Vagina (tissue), 2 donors: ENCODE data around the gene CTSA. TPM values are rescaled to one million over a fixed set of nuclear protein-coding genes. Genes with fewer than 3 reads are reported as not detected.

Experiments used
- DNase-seq, 2 donors: peaks; one replicate each; pipeline ENCODE4 v3.0.0-alpha.2; 2017; ENCODE audit errors: extremely low spot score in 2 of 2
- H3K27ac ChIP-seq: fragments of 200-600 bp; sonication (generic); one replicate; pipeline ENCODE4 v1.5.1; 2019
- H3K27me3 ChIP-seq: fragments of 200-600 bp; sonication (generic); one replicate; pipeline ENCODE4 v1.5.1; 2019
- H3K36me3 ChIP-seq, 2 donors: fragments of 200-600 bp; sonication (generic); one replicate each; pipeline ENCODE4 v1.5.1; 2017 to 2019
- H3K4me1 ChIP-seq: fragments of 200-600 bp; sonication (generic); one replicate; pipeline ENCODE4 v1.5.1; 2019
- H3K4me3 ChIP-seq, 2 donors: fragments of 200-600 bp; sonication (generic); 1 replicate in 1 of 2; 2 replicates in 1 of 2; pipeline ENCODE4 v1.5.1; 2016 to 2019
- H3K9me3 ChIP-seq: fragments of 200-600 bp; sonication (generic); one replicate; pipeline ENCODE4 v1.5.1; 2019
- POLR2A ChIP-seq, 2 donors: fragments of 450-650 bp; IDR thresholded peaks; one replicate each; pipeline ENCODE4 v1.6.1; 2017; ENCODE audit warnings: antibody characterized with exemption in 2 of 2, mild to moderate bottlenecking in 2 of 2, moderate library complexity in 2 of 2
- POLR2AphosphoS5 ChIP-seq, 2 donors: sonication (generic); formaldehyde crosslinking; IDR thresholded peaks; one replicate each; pipeline ENCODE4 v1.9.0; 2017; ENCODE audit warnings: antibody characterized with exemption in 2 of 2, mild to moderate bottlenecking in 2 of 2, low read depth in 1 of 2; ENCODE audit not compliant: insufficient read depth in 1 of 2
- intact Hi-C: fragments of 100-400 bp; cut with DNase I; formaldehyde crosslinking; loops from one replicate; pipeline ENCODE4 v1.15.1; 2023
- total RNA-seq: library from RNA; depleted of rRNA; stranded (reverse); fragments of >200 nt; gene quantifications from one replicate; pipeline ENCODE4 v1.2.3, GENCODE V29; 2016
- TF ChIP-seq, protein P1 (sequence below), 3 experiments: fragments of 450-650 bp in 2 of 3; fragments of 200-600 bp in 1 of 3; sonication (generic) in 1 of 3; IDR thresholded peaks; one replicate each; pipeline ENCODE4 v1.5.1; 2017 to 2019; ENCODE audit warnings: antibody characterized with exemption in 3 of 3, mild to moderate bottlenecking in 2 of 3, moderate library complexity in 2 of 3

CTSA gene
- total RNA-seq, 1 donor from 2014 or later: 114 TPM

DNA sequence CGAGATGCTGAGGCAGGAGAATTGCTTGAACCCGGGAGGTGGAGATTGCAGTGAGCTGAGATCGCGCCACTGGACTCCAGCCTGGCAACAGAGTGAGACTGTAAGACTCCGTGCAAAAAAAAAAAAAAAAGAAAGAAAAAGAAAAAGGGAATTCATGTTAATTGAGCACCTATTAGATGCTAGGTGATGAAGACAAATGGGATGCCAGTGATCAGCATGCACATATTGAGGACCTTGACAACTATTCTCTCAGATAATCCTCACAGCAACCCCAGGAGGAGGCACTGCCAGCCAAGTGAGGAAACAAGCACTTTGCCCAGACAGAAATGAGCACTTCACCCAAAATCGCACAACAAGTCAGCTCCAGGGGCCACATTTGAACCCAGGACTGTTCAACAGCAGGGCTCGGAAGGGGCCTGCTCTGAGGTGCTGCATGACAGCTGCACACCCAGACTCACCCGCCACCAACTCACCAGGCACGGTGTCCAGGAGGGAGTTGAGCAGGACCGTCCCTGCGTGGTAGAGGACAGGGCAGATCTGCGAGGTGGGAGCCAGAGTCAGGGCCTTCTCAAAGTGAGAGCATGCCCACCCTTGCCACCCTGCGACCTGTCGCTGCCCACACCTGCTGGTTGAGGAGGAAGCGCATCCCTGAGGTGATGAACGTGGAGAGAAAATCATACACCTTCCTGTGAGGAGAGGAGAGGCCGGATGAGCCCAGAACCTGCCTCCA is 16.2 kb downstream of the CTSA start:
- TF ChIP-seq POLR2AphosphoS5 (IDR thresholded peaks at IDR 0.05; ENCODE audit: insufficient read depth in 1 of 2, low read depth in 1 of 2) (no peak), POLR2A (IDR thresholded peaks at IDR 0.05) (no peak)
- TF ChIP-seq, protein P1, sequence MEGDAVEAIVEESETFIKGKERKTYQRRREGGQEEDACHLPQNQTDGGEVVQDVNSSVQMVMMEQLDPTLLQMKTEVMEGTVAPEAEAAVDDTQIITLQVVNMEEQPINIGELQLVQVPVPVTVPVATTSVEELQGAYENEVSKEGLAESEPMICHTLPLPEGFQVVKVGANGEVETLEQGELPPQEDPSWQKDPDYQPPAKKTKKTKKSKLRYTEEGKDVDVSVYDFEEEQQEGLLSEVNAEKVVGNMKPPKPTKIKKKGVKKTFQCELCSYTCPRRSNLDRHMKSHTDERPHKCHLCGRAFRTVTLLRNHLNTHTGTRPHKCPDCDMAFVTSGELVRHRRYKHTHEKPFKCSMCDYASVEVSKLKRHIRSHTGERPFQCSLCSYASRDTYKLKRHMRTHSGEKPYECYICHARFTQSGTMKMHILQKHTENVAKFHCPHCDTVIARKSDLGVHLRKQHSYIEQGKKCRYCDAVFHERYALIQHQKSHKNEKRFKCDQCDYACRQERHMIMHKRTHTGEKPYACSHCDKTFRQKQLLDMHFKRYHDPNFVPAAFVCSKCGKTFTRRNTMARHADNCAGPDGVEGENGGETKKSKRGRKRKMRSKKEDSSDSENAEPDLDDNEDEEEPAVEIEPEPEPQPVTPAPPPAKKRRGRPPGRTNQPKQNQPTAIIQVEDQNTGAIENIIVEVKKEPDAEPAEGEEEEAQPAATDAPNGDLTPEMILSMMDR (IDR thresholded peaks at IDR 0.05): no peak
- Histone ChIP-seq H3K27me3 (no peaks in the 10 kb centered on the region), H3K27ac (no peak overlapping the region), H3K4me3 (no peak overlapping the region), H3K4me1 (peaks cover 26% of the 10 kb centered on the region), H3K36me3 (peaks cover 0 to 8% of the 10 kb centered on the region in 2 donors), H3K9me3 (no peaks in the 10 kb centered on the region)
- DNase-seq: no peak
- intact Hi-C loops: no loop called here

DNA sequence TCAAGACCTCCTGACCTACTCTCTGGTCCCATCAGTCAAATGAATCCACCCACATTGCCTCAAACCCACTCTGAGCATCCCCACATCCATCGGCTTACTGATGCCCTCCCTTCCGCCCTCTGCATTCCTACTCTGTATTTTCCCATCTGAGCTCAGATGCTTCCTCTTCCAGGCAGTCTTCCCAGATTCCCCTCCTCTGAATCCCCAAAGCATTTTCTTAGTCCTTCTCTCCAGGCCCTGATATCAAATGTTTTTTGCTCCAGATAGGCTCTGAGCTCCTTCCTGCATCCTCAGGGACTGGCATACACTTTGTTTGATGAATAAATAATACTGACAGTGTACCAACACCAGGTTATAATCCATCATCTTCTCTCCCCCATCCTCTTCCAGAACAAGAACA is 16.9 kb downstream of the CTSA start:
- Histone ChIP-seq H3K36me3 (peaks cover 0 to under 1% of the 10 kb centered on the region in 2 donors), H3K4me3 (no peak overlapping the region), H3K27me3 (no peaks in the 10 kb centered on the region), H3K27ac (no peak overlapping the region), H3K9me3 (no peaks in the 10 kb centered on the region), H3K4me1 (peaks cover 33% of the 10 kb centered on the region)
- no peak for DNase-seq
- TF ChIP-seq POLR2A (IDR thresholded peaks at IDR 0.05) (no peak), POLR2AphosphoS5 (IDR thresholded peaks at IDR 0.05; ENCODE audit: insufficient read depth in 1 of 2, low read depth in 1 of 2) (no peak)
- TF ChIP-seq, protein P1 (IDR thresholded peaks at IDR 0.05): no peak
- intact Hi-C loops: no loop called here

DNA sequence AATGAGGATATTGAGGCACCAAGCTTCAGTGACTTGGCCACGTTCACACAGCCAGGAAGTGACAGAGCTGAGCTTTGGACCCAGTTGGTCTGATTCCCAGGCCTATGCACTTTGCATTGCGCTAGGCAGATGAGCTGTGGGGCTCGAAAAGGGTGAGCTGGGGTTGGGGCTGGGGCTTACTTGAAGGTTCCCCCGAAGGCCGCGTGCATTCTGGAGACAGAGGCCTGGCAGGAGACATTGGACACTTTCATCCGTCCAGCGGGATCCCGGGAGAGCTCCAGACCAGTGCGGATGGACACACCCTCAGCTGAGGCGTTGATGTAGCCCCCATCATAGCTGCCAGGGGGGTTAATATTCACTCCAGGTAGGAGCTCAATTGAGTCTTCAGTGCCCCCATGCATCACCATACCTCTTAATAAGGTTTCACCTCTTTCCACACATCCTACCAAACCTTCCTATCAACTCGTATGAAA is 18.2 kb downstream of the CTSA start:
- intact Hi-C loops: no loop called here
- peaks cover 38% of the 10 kb centered on the region for H3K4me1 ChIP-seq
- no peaks in the 10 kb centered on the region for H3K27me3 ChIP-seq
- H3K36me3 ChIP-seq: no peaks in the 10 kb centered on the region
- peak overlapping the region; percentile 87 for H3K27ac ChIP-seq
- TF ChIP-seq, protein P1 (IDR thresholded peaks at IDR 0.05): no peak
- TF ChIP-seq POLR2A (IDR thresholded peaks at IDR 0.05) (no peak), POLR2AphosphoS5 (IDR thresholded peaks at IDR 0.05; ENCODE audit: insufficient read depth in 1 of 2, low read depth in 1 of 2) (no peak)
- no peak for DNase-seq
- no peaks in the 10 kb centered on the region for H3K9me3 ChIP-seq
- H3K4me3 ChIP-seq: no peak overlapping the region

DNA sequence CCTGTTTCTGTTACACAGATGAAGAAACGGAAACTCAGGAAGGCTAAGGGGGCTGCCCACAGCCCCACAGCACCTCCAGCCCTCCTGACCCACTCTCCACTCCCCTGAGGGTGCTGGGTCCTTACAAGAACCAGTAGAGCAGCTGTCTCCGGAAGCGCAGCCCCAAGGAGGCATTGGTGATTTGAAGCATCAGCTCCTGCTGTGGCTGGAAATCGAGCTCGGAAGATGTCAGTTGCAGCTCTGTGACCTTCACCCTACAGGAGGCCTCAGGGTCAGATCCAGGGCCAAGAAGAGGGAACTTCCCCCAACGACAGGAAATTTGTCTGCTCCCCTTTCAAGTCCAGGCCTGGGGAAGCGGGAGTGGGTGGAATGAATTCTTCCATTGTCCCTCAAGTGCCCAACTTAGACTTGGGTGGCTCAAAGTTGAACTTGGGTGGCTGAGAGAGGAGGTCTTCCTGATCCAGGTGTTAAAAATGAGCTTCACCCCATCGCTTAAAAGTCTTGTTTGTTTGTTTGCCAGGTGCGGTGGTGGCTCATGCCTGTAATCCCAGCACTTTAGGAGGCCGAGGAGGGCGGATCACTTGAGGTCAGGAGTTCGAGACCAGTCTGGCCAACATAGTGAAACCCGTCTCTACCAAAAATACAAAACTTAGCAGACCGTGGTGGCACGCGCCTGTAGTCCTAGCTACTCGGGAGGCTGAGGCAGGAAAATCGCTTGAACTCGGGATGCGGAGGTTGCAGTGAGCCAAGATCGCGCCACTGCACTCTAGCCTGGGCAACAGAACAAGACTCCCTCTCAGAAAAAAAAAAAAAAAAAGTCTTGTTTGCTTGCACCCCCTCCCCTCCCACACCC is 18.9 kb downstream of the CTSA start:
- DNase-seq: no peak
- intact Hi-C loops: no loop called here
- Histone ChIP-seq H3K27me3 (no peaks in the 10 kb centered on the region), H3K4me3 (peak overlapping the region; percentile 16 to 56), H3K27ac (peak overlapping the region; percentile 87), H3K36me3 (no peaks in the 10 kb centered on the region), H3K4me1 (peaks cover 38% of the 10 kb centered on the region), H3K9me3 (no peaks in the 10 kb centered on the region)
- TF ChIP-seq, protein P1 (IDR thresholded peaks at IDR 0.05): no peak
- no peak for TF ChIP-seq POLR2A (IDR thresholded peaks at IDR 0.05)
- TF ChIP-seq POLR2AphosphoS5 (IDR thresholded peaks at IDR 0.05; ENCODE audit: insufficient read depth in 1 of 2, low read depth in 1 of 2): no peak
